ENCODE data around the gene TMEM255B. TPM values are rescaled to one million over a fixed set of nuclear protein-coding genes. Genes with fewer than 3 reads are reported as not detected.
A peak's percentile ranks its signal among the peaks of the same experiment; 100 is the strongest.
"Not testable (repeated sequence)": the region's sequence is repeated elsewhere in the genome, so short reads cannot be mapped to it uniquely, and the experiment has no call there.

The TMEM255B gene
- total and polyA plus RNA-seq, 9 of the 15 experiments (the other 6 are each of a cell fraction or from before 2014, with no cell fraction given) = 0.01 to 0.75 (median 0.23) TPM

GRCh38 chr13:113725329-113726105 lies 33.5 kb upstream of the TMEM255B start:
- H3K9me1 ChIP-seq (ENCODE audit: control insufficient read depth, insufficient read depth, low read length); H3K36me3 ChIP-seq (ENCODE audit: control insufficient read depth, insufficient read depth, low read length); H3K9ac ChIP-seq (ENCODE audit: insufficient read depth in 1 of 2, low read depth in 2 of 2, low read length in 2 of 2); BruUV-seq (replicated peaks); H3K27ac ChIP-seq (ENCODE audit: extremely low read depth, low read depth, low read length); H3K4me3 ChIP-seq; FAIRE-seq; H4K20me1 ChIP-seq (replicated peaks; ENCODE audit: control insufficient read depth, insufficient read depth, low read length); DNase-seq (ENCODE audit: extremely low read depth in 1 of 4, low spot score in 3 of 4); CTCF ChIA-PET (ENCODE audit: low intra/inter-chr PET ratio); POLR2A ChIA-PET; intact Hi-C loops (cut with micrococcal nuclease); H2AFZ ChIP-seq (ENCODE audit: low read depth, low read length); H3K79me2 ChIP-seq (ENCODE audit: control insufficient read depth, insufficient read depth, low read length); H3K4me2 ChIP-seq (ENCODE audit: insufficient read depth, low read length); H3K9me3 ChIP-seq (replicated peaks; ENCODE audit: control insufficient read depth, insufficient read depth, low read depth, low read length); ATAC-seq: not testable (repeated sequence)
- WGBS (ENCODE audit: insufficient coverage, low coverage, missing lambda C conversion rate) = no CpG with 5 or more reads among the region's 75 CpGs
- TF ChIP-seq PCBP1 (IDR thresholded peaks at IDR 0.05; ENCODE audit: low read depth, low read length, poor library complexity, severe bottlenecking) (peak; percentile 35), CCNT2 (IDR thresholded peaks at IDR 0.05; ENCODE audit: borderline replicate concordance, extremely low read depth, insufficient read length, low read depth, low read length) (peak; percentile 66), MBD2 (IDR thresholded peaks at IDR 0.05; ENCODE audit: borderline replicate concordance, low read depth) (peak; percentile 91), HMGN3 (IDR thresholded peaks at IDR 0.05; ENCODE audit: borderline replicate concordance, extremely low read depth, insufficient read length, low read depth, low read length) (peak; percentile 75)
- Histone ChIP-seq H3K27me3 (ENCODE audit: control insufficient read depth in 2 of 2, insufficient read depth in 2 of 2, low read length in 2 of 2) (peaks cover 7 to 20% of the 10 kb centered on the region in 2 experiments; a peak in 3 of 5 replicates), H3K4me1 (replicated peaks in 1 of 2; ENCODE audit: control insufficient read depth in 2 of 2, insufficient read depth in 2 of 2, low read length in 2 of 2) (peaks cover 9 to 32% of the 10 kb centered on the region in 2 experiments; a peak in 4 of 5 replicates)
- in situ Hi-C loops (cut with MboI) = loop anchor here (10.0 kb wide), 2 partner anchors 61 to 231 kb away; partner anchors contain the start of genes DCUN1D2 and GRK1
